WTC11 (cell line): ENCODE results near the gene NELL1.

ENCODE experiments used
- ATF2 ChIP-seq: sonication (generic); formaldehyde crosslinking; IDR thresholded peaks from 2 replicates; pipeline ENCODE4 v1.8.1; 2022; ENCODE audit warnings: low read depth, missing genetic modification reagents, borderline replicate concordance
- CTCF ChIP-seq: fragments of 200-600 bp; IDR thresholded peaks from 2 replicates; pipeline ENCODE4 v1.8.0; 2022; ENCODE audit warnings: antibody characterized with exemption
- E2F4 ChIP-seq: sonication (generic); formaldehyde crosslinking; IDR thresholded peaks from 2 replicates; pipeline ENCODE4 v1.8.1; 2022; ENCODE audit warnings: low read depth, mild to moderate bottlenecking, moderate library complexity, missing genetic modification reagents, borderline replicate concordance
- PREB ChIP-seq: sonication (generic); formaldehyde crosslinking; IDR thresholded peaks from 2 replicates; pipeline ENCODE4 v1.8.1; 2022; ENCODE audit warnings: mild to moderate bottlenecking, missing genetic modification reagents, moderate library complexity, borderline replicate concordance
- ZNF138 ChIP-seq: sonication (generic); formaldehyde crosslinking; conservative IDR thresholded peaks from 2 replicates; pipeline ENCODE4 v1.8.1; 2022; ENCODE audit warnings: mild to moderate bottlenecking, moderate library complexity, missing genetic modification reagents
- TF ChIP-seq, protein P1 (sequence below): sonication (generic); formaldehyde crosslinking; IDR thresholded peaks from 2 replicates; pipeline ENCODE4 v1.8.1; 2022; ENCODE audit warnings: mild to moderate bottlenecking, moderate library complexity, missing genetic modification reagents

GRCh38 chr11:20795005-20795404 is 125.6 kb downstream of the NELL1 start:
- no peak for TF ChIP-seq ZNF138 (CRISPR knock-in tag)
- no peak for TF ChIP-seq PREB
- TF ChIP-seq ATF2 = no peak
- TF ChIP-seq CTCF = no peak
- TF ChIP-seq E2F4 (CRISPR knock-in tag) = no peak
- TF ChIP-seq, protein P1, sequence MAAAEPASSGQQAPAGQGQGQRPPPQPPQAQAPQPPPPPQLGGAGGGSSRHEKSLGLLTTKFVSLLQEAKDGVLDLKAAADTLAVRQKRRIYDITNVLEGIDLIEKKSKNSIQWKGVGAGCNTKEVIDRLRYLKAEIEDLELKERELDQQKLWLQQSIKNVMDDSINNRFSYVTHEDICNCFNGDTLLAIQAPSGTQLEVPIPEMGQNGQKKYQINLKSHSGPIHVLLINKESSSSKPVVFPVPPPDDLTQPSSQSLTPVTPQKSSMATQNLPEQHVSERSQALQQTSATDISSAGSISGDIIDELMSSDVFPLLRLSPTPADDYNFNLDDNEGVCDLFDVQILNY (CRISPR knock-in tag) = no peak
